Vagina (tissue), 2 donors: Measurements from ENCODE around the gene TRIP10.

Source experiments
- POLR2A ChIP-seq, 2 donors: fragments of 450-650 bp; IDR thresholded peaks; one replicate each; pipeline ENCODE4 v1.6.1; 2017; ENCODE audit warnings: antibody characterized with exemption in 2 of 2, mild to moderate bottlenecking in 2 of 2, moderate library complexity in 2 of 2
- POLR2AphosphoS5 ChIP-seq, 2 donors: sonication (generic); formaldehyde crosslinking; IDR thresholded peaks; one replicate each; pipeline ENCODE4 v1.9.0; 2017; ENCODE audit warnings: antibody characterized with exemption in 2 of 2, mild to moderate bottlenecking in 2 of 2, low read depth in 1 of 2; ENCODE audit not compliant: insufficient read depth in 1 of 2
- TF ChIP-seq, protein P1 (sequence below), 3 experiments: fragments of 450-650 bp in 2 of 3; fragments of 200-600 bp in 1 of 3; sonication (generic) in 1 of 3; IDR thresholded peaks; one replicate each; pipeline ENCODE4 v1.5.1; 2017 to 2019; ENCODE audit warnings: antibody characterized with exemption in 3 of 3, mild to moderate bottlenecking in 2 of 3, moderate library complexity in 2 of 3

DNA sequence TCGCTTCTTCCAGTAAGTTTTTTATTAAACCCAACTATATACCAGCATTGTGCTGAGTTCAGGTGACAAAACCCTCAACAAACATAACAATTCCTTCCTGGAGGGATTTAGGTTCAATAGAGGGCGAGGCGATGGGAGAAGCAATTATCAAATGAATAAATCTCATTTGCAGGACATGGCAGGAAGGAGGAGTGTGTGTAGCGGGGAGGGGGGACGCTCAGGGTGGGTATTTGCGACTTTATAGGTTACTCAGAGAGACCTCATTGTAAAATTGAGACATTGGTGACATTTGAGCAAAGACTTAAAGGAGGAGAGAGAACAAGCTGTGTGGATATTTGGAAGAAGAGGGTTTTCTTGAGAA, 22.9 kb upstream of the TRIP10 start:
- TF ChIP-seq, protein P1, sequence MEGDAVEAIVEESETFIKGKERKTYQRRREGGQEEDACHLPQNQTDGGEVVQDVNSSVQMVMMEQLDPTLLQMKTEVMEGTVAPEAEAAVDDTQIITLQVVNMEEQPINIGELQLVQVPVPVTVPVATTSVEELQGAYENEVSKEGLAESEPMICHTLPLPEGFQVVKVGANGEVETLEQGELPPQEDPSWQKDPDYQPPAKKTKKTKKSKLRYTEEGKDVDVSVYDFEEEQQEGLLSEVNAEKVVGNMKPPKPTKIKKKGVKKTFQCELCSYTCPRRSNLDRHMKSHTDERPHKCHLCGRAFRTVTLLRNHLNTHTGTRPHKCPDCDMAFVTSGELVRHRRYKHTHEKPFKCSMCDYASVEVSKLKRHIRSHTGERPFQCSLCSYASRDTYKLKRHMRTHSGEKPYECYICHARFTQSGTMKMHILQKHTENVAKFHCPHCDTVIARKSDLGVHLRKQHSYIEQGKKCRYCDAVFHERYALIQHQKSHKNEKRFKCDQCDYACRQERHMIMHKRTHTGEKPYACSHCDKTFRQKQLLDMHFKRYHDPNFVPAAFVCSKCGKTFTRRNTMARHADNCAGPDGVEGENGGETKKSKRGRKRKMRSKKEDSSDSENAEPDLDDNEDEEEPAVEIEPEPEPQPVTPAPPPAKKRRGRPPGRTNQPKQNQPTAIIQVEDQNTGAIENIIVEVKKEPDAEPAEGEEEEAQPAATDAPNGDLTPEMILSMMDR (IDR thresholded peaks at IDR 0.05) = no peak
- TF ChIP-seq POLR2AphosphoS5 (IDR thresholded peaks at IDR 0.05; ENCODE audit: insufficient read depth in 1 of 2, low read depth in 1 of 2) = no peak
- no peak for TF ChIP-seq POLR2A (IDR thresholded peaks at IDR 0.05)
